Activated T-cell treated with anti-CD3 and anti-CD28 coated beads, Interleukin-2, amount 50 U/mL, for 24 hours (primary cell): Measurements from ENCODE around the gene SLX9.

Source experiments
- DNase-seq: peaks from one replicate; pipeline ENCODE4 v3.0.0-alpha.2; 2020
- H3K27ac Mint-ChIP-seq: 2 replicates; pipeline ENCODE4 v1.8.0; 2020; ENCODE audit warnings: mild to moderate bottlenecking, mixed read lengths
- H3K27me3 Mint-ChIP-seq: 2 replicates; pipeline ENCODE4 v1.8.0; 2020; ENCODE audit warnings: mixed read lengths
- H3K36me3 Mint-ChIP-seq: 2 replicates; pipeline ENCODE4 v1.8.0; 2020; ENCODE audit warnings: low read depth, mixed read lengths
- H3K4me1 Mint-ChIP-seq: 2 replicates; pipeline ENCODE4 v1.8.0; 2020; ENCODE audit warnings: low read depth, mixed read lengths
- H3K4me3 Mint-ChIP-seq: 2 replicates; pipeline ENCODE4 v1.8.0; 2020; ENCODE audit warnings: mild to moderate bottlenecking, moderate library complexity, mixed read lengths
- H3K9me3 Mint-ChIP-seq: 2 replicates; pipeline ENCODE4 v1.8.0; 2020; ENCODE audit warnings: mixed read lengths

Gene SLX9

GRCh38 chr21:44938772-44939531, 877 bp upstream of the SLX9 start:
- Mint-ChIP-seq H3K27ac (peak overlapping the region; percentile 92), H3K4me3 (peak overlapping the region; percentile 91), H3K4me1 (peaks cover 41% of the 10 kb centered on the region), H3K27me3 (no peaks in the 10 kb centered on the region), H3K36me3 (peaks cover 41% of the 10 kb centered on the region), H3K9me3 (no peaks in the 10 kb centered on the region)
- no peak for DNase-seq

- DNase-seq = no peak
- H3K4me3 Mint-ChIP-seq = peak overlapping the region; percentile 91
- peaks cover 54% of the 10 kb centered on the region for H3K36me3 Mint-ChIP-seq
- H3K4me1 Mint-ChIP-seq = peaks cover 49% of the 10 kb centered on the region
- no peaks in the 10 kb centered on the region for H3K27me3 Mint-ChIP-seq
- no peaks in the 10 kb centered on the region for H3K9me3 Mint-ChIP-seq
- peak overlapping the region; percentile 92 for H3K27ac Mint-ChIP-seq
Measured at GRCh38 chr21:44940116-44940631, 345 bp downstream of the SLX9 start.

GRCh38 chr21:44941567-44941966, 1.7 kb downstream of the SLX9 start:
- Mint-ChIP-seq H3K4me1 (peaks cover 55% of the 10 kb centered on the region), H3K27ac (peak overlapping the region; percentile 77), H3K27me3 (no peaks in the 10 kb centered on the region), H3K9me3 (no peaks in the 10 kb centered on the region), H3K36me3 (peaks cover 68% of the 10 kb centered on the region), H3K4me3 (peak overlapping the region; percentile 91)
- no peak for DNase-seq

GRCh38 chr21:44942566-44942965, 2.7 kb downstream of the SLX9 start:
- peak overlapping the region; percentile 91 for H3K4me3 Mint-ChIP-seq
- peaks cover 55% of the 10 kb centered on the region for H3K4me1 Mint-ChIP-seq
- no peaks in the 10 kb centered on the region for H3K27me3 Mint-ChIP-seq
- peak overlapping the region; percentile 76 for H3K27ac Mint-ChIP-seq
- no peak for DNase-seq
- H3K36me3 Mint-ChIP-seq = peaks cover 76% of the 10 kb centered on the region
- no peaks in the 10 kb centered on the region for H3K9me3 Mint-ChIP-seq

GRCh38 chr21:44943005-44943685, 3.3 kb downstream of the SLX9 start:
- Mint-ChIP-seq H3K27ac (no peak overlapping the region), H3K9me3 (no peaks in the 10 kb centered on the region), H3K36me3 (peaks cover 82% of the 10 kb centered on the region), H3K4me1 (peaks cover 53% of the 10 kb centered on the region), H3K4me3 (no peak overlapping the region), H3K27me3 (no peaks in the 10 kb centered on the region)
- no peak for DNase-seq

- Mint-ChIP-seq H3K9me3 (no peaks in the 10 kb centered on the region), H3K27me3 (no peaks in the 10 kb centered on the region), H3K4me1 (peaks cover 47% of the 10 kb centered on the region), H3K4me3 (no peak overlapping the region), H3K27ac (peak overlapping the region; percentile 57), H3K36me3 (peaks cover 88% of the 10 kb centered on the region)
- no peak for DNase-seq
Measured at GRCh38 chr21:44943686-44944550, 4.1 kb downstream of the SLX9 start.

GRCh38 chr21:44944596-44944995, 4.8 kb downstream of the SLX9 start:
- Mint-ChIP-seq H3K9me3 (no peaks in the 10 kb centered on the region), H3K4me3 (no peak overlapping the region), H3K27me3 (no peaks in the 10 kb centered on the region), H3K27ac (no peak overlapping the region), H3K4me1 (peaks cover 45% of the 10 kb centered on the region), H3K36me3 (peaks cover 91% of the 10 kb centered on the region)
- DNase-seq = no peak

GRCh38 chr21:44946254-44947041, 6.6 kb downstream of the SLX9 start:
- Mint-ChIP-seq H3K36me3 (peaks cover 96% of the 10 kb centered on the region), H3K27ac (no peak overlapping the region)

GRCh38 chr21:44947111-44947929, 7.5 kb downstream of the SLX9 start:
- no peaks in the 10 kb centered on the region for H3K27me3 Mint-ChIP-seq
- peaks cover 31% of the 10 kb centered on the region for H3K4me1 Mint-ChIP-seq
- H3K4me3 Mint-ChIP-seq = no peak overlapping the region
- peaks cover 93% of the 10 kb centered on the region for H3K36me3 Mint-ChIP-seq
- no peak overlapping the region for H3K27ac Mint-ChIP-seq
- H3K9me3 Mint-ChIP-seq = no peaks in the 10 kb centered on the region
- no peak for DNase-seq

More at GRCh38 chr21:44946254-44947041, 6.6 kb downstream of the SLX9 start:
- Mint-ChIP-seq H3K27me3 (no peaks in the 10 kb centered on the region), H3K4me1 (peaks cover 39% of the 10 kb centered on the region), H3K9me3 (no peaks in the 10 kb centered on the region), H3K4me3 (no peak overlapping the region)
- no peak for DNase-seq

GRCh38 chr21:44947930-44948331, 8.1 kb downstream of the SLX9 start:
- Mint-ChIP-seq H3K9me3 (no peaks in the 10 kb centered on the region), H3K4me1 (peaks cover 25% of the 10 kb centered on the region), H3K27ac (no peak overlapping the region), H3K4me3 (no peak overlapping the region), H3K36me3 (peaks cover 93% of the 10 kb centered on the region), H3K27me3 (no peaks in the 10 kb centered on the region)
- DNase-seq = no peak

GRCh38 chr21:44948426-44949120, 8.7 kb downstream of the SLX9 start:
- Mint-ChIP-seq H3K4me1 (peaks cover 19% of the 10 kb centered on the region), H3K9me3 (no peaks in the 10 kb centered on the region), H3K27me3 (no peaks in the 10 kb centered on the region), H3K36me3 (peaks cover 90% of the 10 kb centered on the region), H3K4me3 (no peak overlapping the region), H3K27ac (no peak overlapping the region)
- DNase-seq = no peak

GRCh38 chr21:44949161-44949778, 9.4 kb downstream of the SLX9 start:
- Mint-ChIP-seq H3K4me1 (peaks cover 15% of the 10 kb centered on the region), H3K9me3 (no peaks in the 10 kb centered on the region), H3K27ac (no peak overlapping the region), H3K27me3 (no peaks in the 10 kb centered on the region), H3K36me3 (peaks cover 90% of the 10 kb centered on the region), H3K4me3 (no peak overlapping the region)
- DNase-seq = no peak
